ENCODE data around the gene FAM3C.

GRCh38 chr7:121391686-121392085, 4.4 kb downstream of the FAM3C start:
- no peak for TF ChIP-seq CTCF (conservative IDR thresholded peaks at IDR 0.05 in 1 of 2, IDR thresholded peaks at IDR 0.05 in 1 of 2; ENCODE audit: extremely low read depth in 1 of 2, insufficient read depth in 1 of 2, low read depth in 1 of 2, low read length in 2 of 2)
- no peak for TF ChIP-seq EZH2 (IDR thresholded peaks at IDR 0.05; ENCODE audit: borderline replicate concordance, low read length)

All from mammary epithelial cell (primary cell).